Measurements from ENCODE around the gene ST8SIA5. TPM values are rescaled to one million over a fixed set of nuclear protein-coding genes. Genes with fewer than 3 reads are reported as not detected.

ST8SIA5 gene
- total and polyA plus RNA-seq, 2 of the 4 experiments (the other 2 are of a cell fraction) = 0.03 TPM; not detected in 1

DNA sequence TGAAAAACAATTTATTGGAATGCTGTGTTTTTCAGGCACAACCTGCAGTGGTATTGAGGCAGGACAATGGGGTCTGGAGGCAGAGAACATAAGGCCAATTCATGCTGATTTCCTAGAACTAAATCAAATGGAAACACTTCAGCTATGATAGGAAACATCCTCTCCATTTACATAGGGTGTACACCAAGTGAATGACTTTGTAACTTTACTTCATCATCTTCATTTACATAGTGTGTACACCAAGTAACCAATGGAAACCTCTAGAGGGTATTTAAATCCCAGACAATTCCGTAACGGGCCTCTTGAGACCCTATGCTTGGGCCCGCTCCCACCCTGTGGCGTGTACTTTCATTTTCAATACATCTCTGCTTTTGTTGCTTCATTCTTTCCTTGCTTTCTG, 32.2 kb upstream of the ST8SIA5 start:
- Histone ChIP-seq H3K56ac (ENCODE audit: extremely low read depth, insufficient read depth, low read length) (no peak overlapping the region), H3K14ac (replicated peaks; ENCODE audit: low read depth, low read length) (no peak overlapping the region), H2AK5ac (ENCODE audit: low read depth, low read length) (no peak overlapping the region), H3K4me2 (ENCODE audit: low read depth, low read length) (no peak overlapping the region), H3K4me3 (ENCODE audit: insufficient read depth, low read depth, low read length) (no peak overlapping the region), H4K20me1 (ENCODE audit: insufficient read depth, low read length) (no peaks in the 10 kb centered on the region), H3K9me1 (ENCODE audit: insufficient read depth, low read length) (no peaks in the 10 kb centered on the region), H3K18ac (ENCODE audit: low read depth, low read length) (no peak overlapping the region), H3K23ac (ENCODE audit: low read depth, low read length) (no peak overlapping the region), H3K27ac (ENCODE audit: insufficient read depth, low read length) (no peak overlapping the region), H2BK20ac (ENCODE audit: low read depth, low read length) (no peak overlapping the region), H3K36me3 (ENCODE audit: control insufficient read depth, insufficient read depth, low read length) (no peaks in the 10 kb centered on the region), H4K5ac (ENCODE audit: low read depth, low read length) (no peak overlapping the region), H3K79me1 (ENCODE audit: low read depth in 1 of 2, low read length in 2 of 2) (no peaks in the 10 kb centered on the region), H2BK15ac (ENCODE audit: low read depth, low read length) (no peak overlapping the region), H4K8ac (ENCODE audit: low read depth in 2 of 2, low read length in 2 of 2) (no peak overlapping the region), H2BK5ac (ENCODE audit: low read depth, low read length, poor library complexity, severe bottlenecking) (no peak overlapping the region), H3K9me3 (ENCODE audit: control insufficient read depth, insufficient read depth, low read length) (peaks cover 2% of the 10 kb centered on the region; the same call in 1 of the 2 replicates), H2BK120ac (ENCODE audit: low read depth, low read length) (no peak overlapping the region), H3K27me3 (ENCODE audit: control insufficient read depth, insufficient read depth, low read length) (no peaks in the 10 kb centered on the region), H4K91ac (ENCODE audit: insufficient read depth, low read depth, low read length) (no peak overlapping the region), H2AFZ (replicated peaks; ENCODE audit: low read length, poor library complexity) (no peak overlapping the region), H2AK9ac (replicated peaks; ENCODE audit: low read depth, low read length, poor library complexity) (no peak overlapping the region), H3K4me1 (ENCODE audit: control insufficient read depth, insufficient read depth, low read length) (no peaks in the 10 kb centered on the region), H3K9ac (ENCODE audit: low read depth, low read length) (no peak overlapping the region), H3K4ac (ENCODE audit: low read depth, low read length) (no peak overlapping the region)
- TF ChIP-seq MAFK (IDR thresholded peaks at IDR 0.05; ENCODE audit: low read depth, low read length) (no peak), RFX5 (IDR thresholded peaks at IDR 0.05; ENCODE audit: low read depth, low read length) (no peak), POLR2A (IDR thresholded peaks at IDR 0.05; ENCODE audit: low read depth, low read length) (no peak), MXI1 (IDR thresholded peaks at IDR 0.05; ENCODE audit: borderline replicate concordance, low read depth, low read length) (no peak), NFE2L2 (IDR thresholded peaks at IDR 0.05; ENCODE audit: low read depth, low read length) (no peak), RCOR1 (IDR thresholded peaks at IDR 0.05; ENCODE audit: insufficient replicate concordance, low read length) (no peak), RAD21 (IDR thresholded peaks at IDR 0.05; ENCODE audit: low read length) (no peak), FOS (IDR thresholded peaks at IDR 0.05; ENCODE audit: low read depth, low read length) (no peak), CEBPB (IDR thresholded peaks at IDR 0.05; ENCODE audit: low read depth, low read length) (no peak), SMC3 (IDR thresholded peaks at IDR 0.05; ENCODE audit: low read depth, low read length) (no peak), MAZ (IDR thresholded peaks at IDR 0.05; ENCODE audit: borderline replicate concordance, low read depth, low read length) (no peak), CTCF (conservative IDR thresholded peaks at IDR 0.05; ENCODE audit: low read depth, low read length) (no peak), CHD1 (IDR thresholded peaks at IDR 0.05; ENCODE audit: low read depth, low read length) (no peak), BHLHE40 (IDR thresholded peaks at IDR 0.05; ENCODE audit: low read depth, low read length) (no peak), USF2 (IDR thresholded peaks at IDR 0.05; ENCODE audit: low read depth, low read length) (no peak)
- TF ChIP-seq, protein P1, sequence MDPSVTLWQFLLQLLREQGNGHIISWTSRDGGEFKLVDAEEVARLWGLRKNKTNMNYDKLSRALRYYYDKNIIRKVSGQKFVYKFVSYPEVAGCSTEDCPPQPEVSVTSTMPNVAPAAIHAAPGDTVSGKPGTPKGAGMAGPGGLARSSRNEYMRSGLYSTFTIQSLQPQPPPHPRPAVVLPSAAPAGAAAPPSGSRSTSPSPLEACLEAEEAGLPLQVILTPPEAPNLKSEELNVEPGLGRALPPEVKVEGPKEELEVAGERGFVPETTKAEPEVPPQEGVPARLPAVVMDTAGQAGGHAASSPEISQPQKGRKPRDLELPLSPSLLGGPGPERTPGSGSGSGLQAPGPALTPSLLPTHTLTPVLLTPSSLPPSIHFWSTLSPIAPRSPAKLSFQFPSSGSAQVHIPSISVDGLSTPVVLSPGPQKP (IDR thresholded peaks at IDR 0.05; ENCODE audit: borderline replicate concordance, low read depth, low read length) = no peak
- dilution Hi-C loops (cut with HindIII; ENCODE audit: low sequenced_read_pairs, unreplicated experiment) (no loop called here), in situ Hi-C loops (cut with MboI; ENCODE audit: low sequenced_read_pairs) (no loop called here), intact Hi-C loops (cut with micrococcal nuclease) (no loop called here)
- no CpG with 5 or more reads among the region's 4 CpGs for WGBS, 2 experiments (ENCODE audit: extremely low coverage in 2 of 2, insufficient read length in 1 of 2)
- BruUV-seq (replicated peaks) = no TSS peak
- ATAC-seq (ENCODE audit: low read depth) (no peak), DNase-seq (no peak)
- CTCF ChIA-PET = no interaction called here
- POLR2A ChIA-PET (ENCODE audit: unreplicated experiment) = no interaction called here
